ENCODE measurements around the gene SLC9A8.

Gene SLC9A8

GRCh38 chr20:49765846-49766541, 46.6 kb upstream of the SLC9A8 start:
- POLR2A ChIA-PET: no interaction called here

DNA sequence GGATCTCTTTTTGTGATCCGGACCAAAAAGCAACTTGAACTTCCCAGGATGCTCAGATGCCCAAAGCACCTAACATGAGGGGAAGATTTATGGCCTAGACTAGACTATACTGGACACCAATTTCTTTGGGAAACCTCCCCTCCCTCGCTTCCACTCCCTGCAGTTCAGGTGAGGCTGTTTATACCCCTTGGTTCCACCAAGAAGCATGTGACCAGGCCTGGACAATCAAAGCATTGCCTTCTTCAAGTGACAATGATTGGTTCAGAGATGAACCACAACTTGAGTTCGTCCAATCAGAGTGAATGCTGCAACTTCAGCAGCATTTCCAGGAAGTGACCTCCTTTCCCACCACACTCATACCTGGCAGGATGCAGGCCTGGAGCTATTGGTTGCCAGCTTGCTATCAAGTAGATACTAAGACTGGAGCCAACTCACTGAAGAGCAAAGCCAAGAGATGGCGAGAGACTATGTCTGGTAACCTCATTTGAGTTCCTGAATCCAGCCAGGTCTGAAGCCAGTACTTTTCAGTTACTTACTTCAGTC, 45.6 kb upstream of the SLC9A8 start:
- no peaks in the 10 kb centered on the region for H3K36me3 ChIP-seq (ENCODE audit: control insufficient read depth in 2 of 2, insufficient read depth in 1 of 2, low read length in 2 of 2)
- no peak overlapping the region for H3K4me3 ChIP-seq (ENCODE audit: low read depth, low read length)
- POLR2A ChIA-PET: no interaction called here

More at GRCh38 chr20:49765846-49766541, 46.6 kb upstream of the SLC9A8 start:
- Histone ChIP-seq H3K9me3 (ENCODE audit: control insufficient read depth, insufficient read depth, low read depth, low read length) (no peaks in the 10 kb centered on the region), H3K4me3 (ENCODE audit: low read depth, low read length) (no peak overlapping the region), H3K4me1 (ENCODE audit: control insufficient read depth, insufficient read depth, low read length) (no peaks in the 10 kb centered on the region), H3K36me3 (ENCODE audit: control insufficient read depth in 2 of 2, insufficient read depth in 1 of 2, low read length in 2 of 2) (no peaks in the 10 kb centered on the region), H3K27ac (ENCODE audit: extremely low read depth, low read depth, low read length) (no peak overlapping the region)
- CTCF ChIA-PET: no interaction called here
- TF ChIP-seq IKZF3 (tag by site-specific recombination; IDR thresholded peaks at IDR 0.05) (no peak), ZNF426 (tag by site-specific recombination; IDR thresholded peaks at IDR 0.05) (no peak)

DNA sequence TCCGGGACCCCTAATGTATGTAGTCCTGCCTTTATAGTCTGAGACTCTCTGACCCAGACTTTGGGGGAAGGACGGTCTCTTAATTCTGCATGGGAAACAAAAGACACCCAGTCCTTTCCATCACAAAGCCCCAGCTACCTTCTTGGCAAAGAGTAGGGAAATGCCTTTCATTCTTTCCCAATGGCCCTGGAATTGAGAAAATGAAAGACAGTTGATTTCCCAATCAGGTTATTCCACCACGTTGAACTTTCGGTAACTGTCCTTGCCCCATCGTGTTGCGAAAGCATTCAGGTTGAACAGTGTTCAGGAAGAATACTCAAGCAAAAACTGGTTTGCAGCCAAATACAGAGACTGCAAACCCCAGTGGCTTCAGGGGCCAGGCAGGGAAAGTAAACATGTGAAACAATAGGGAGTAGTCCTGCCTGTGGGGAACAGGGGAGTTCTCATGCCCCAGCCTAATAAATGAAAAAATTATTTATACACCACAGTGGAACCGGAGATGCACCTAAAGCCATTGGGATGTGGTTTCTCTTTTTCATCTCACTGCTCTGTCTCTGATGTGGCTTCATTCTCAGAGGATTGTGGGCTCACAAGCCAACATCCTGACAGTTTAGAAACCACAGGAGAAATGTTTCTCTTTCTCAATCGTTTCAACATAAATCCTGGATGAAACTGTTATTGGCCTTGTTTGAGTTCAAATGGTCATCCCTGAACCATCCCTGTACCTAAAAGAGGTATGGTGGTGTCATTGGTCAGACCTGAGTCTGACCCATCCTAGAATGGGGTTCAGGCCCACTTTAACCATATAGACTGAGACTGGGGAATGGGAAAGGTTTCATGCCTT, 44.2 kb upstream of the SLC9A8 start:
- Histone ChIP-seq H3K4me3 (ENCODE audit: low read depth, low read length) (no peak overlapping the region), H3K9me3 (ENCODE audit: control insufficient read depth, insufficient read depth, low read depth, low read length) (no peaks in the 10 kb centered on the region), H3K36me3 (ENCODE audit: control insufficient read depth in 2 of 2, insufficient read depth in 1 of 2, low read length in 2 of 2) (no peaks in the 10 kb centered on the region), H3K4me1 (ENCODE audit: control insufficient read depth, insufficient read depth, low read length) (no peaks in the 10 kb centered on the region), H3K27ac (ENCODE audit: extremely low read depth, low read depth, low read length) (no peak overlapping the region)
- ChIA-PET CTCF (no interaction called here), POLR2A (no interaction called here)
- TF ChIP-seq ZSCAN23 (tag by site-specific recombination; IDR thresholded peaks at IDR 0.05) (no peak), ZIC2 (tag by site-specific recombination; IDR thresholded peaks at IDR 0.05) (peak; percentile 70)

More for the DNA sequence above, 45.6 kb upstream of the SLC9A8 start:
- no peaks in the 10 kb centered on the region for H3K4me1 ChIP-seq (ENCODE audit: control insufficient read depth, insufficient read depth, low read length)
- H3K27ac ChIP-seq (ENCODE audit: extremely low read depth, low read depth, low read length): no peak overlapping the region
- H3K9me3 ChIP-seq (ENCODE audit: control insufficient read depth, insufficient read depth, low read depth, low read length): no peaks in the 10 kb centered on the region
- CTCF ChIA-PET: no interaction called here
- TF ChIP-seq ZNF248 (tag by site-specific recombination; IDR thresholded peaks at IDR 0.05) (no peak), OSR2 (tag by site-specific recombination; IDR thresholded peaks at IDR 0.05) (no peak), ZFHX2 (tag by site-specific recombination; conservative IDR thresholded peaks at IDR 0.05) (no peak), ZNF416 (tag by site-specific recombination; IDR thresholded peaks at IDR 0.05) (no peak), ZNF138 (tag by site-specific recombination; IDR thresholded peaks at IDR 0.05; ENCODE audit: borderline replicate concordance) (no peak), ZNF776 (tag by site-specific recombination; IDR thresholded peaks at IDR 0.05; ENCODE audit: borderline replicate concordance) (no peak)

GRCh38 chr20:49769048-49769581, 43.5 kb upstream of the SLC9A8 start:
- H3K36me3 ChIP-seq (ENCODE audit: control insufficient read depth in 2 of 2, insufficient read depth in 1 of 2, low read length in 2 of 2): no peaks in the 10 kb centered on the region
- TF ChIP-seq ZNF626 (tag by site-specific recombination; IDR thresholded peaks at IDR 0.05) (no peak), SETDB1 (IDR thresholded peaks at IDR 0.05; ENCODE audit: insufficient read length, low read length) (peak; percentile 34)
- ChIA-PET POLR2A (no interaction called here), CTCF (no interaction called here)
- H3K27ac ChIP-seq (ENCODE audit: extremely low read depth, low read depth, low read length): no peak overlapping the region
- no peaks in the 10 kb centered on the region for H3K4me1 ChIP-seq (ENCODE audit: control insufficient read depth, insufficient read depth, low read length)
- no peak overlapping the region for H3K4me3 ChIP-seq (ENCODE audit: low read depth, low read length)
- H3K9me3 ChIP-seq (ENCODE audit: control insufficient read depth, insufficient read depth, low read depth, low read length): no peaks in the 10 kb centered on the region

DNA sequence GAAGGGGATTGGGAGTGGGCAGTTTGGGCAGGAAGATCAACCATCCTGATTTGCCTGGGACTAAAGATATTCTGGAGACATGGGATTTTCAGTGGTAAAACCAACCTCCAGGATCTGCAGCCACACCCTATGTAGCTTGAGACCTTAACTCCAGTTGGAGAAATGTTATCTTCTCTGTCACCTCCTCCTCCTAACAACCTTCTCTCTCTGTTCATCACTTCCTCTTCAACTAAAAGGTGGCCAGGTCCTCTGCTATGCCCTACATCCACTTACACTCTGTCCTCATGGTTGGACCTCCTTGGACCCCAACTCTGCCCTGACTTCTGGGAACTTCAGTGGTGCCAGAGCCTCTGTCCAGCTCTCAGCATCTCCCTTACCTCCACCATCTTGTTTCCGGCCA, 42.0 kb upstream of the SLC9A8 start:
- Histone ChIP-seq H3K4me1 (ENCODE audit: control insufficient read depth, insufficient read depth, low read length) (no peaks in the 10 kb centered on the region), H3K27ac (ENCODE audit: extremely low read depth, low read depth, low read length) (no peak overlapping the region), H3K4me3 (ENCODE audit: low read depth, low read length) (no peak overlapping the region), H3K9me3 (ENCODE audit: control insufficient read depth, insufficient read depth, low read depth, low read length) (no peaks in the 10 kb centered on the region), H3K36me3 (ENCODE audit: control insufficient read depth in 2 of 2, insufficient read depth in 1 of 2, low read length in 2 of 2) (no peaks in the 10 kb centered on the region)
- ChIA-PET POLR2A (interaction anchor here (0.7 kb wide), 1 partner anchor 493 kb away, joined by 3 read pairs; the partner anchor contains the start of gene ZNFX1), CTCF (interaction anchor here (0.6 kb wide), 1 partner anchor 60 kb away, joined by 3 read pairs; no protein-coding TSS in a partner anchor)
- no peak for TF ChIP-seq ZNF555 (tag by site-specific recombination; conservative IDR thresholded peaks at IDR 0.05)
- peak; percentile 68 for TF ChIP-seq ZNF133 (tag by site-specific recombination; IDR thresholded peaks at IDR 0.05)
- TF ChIP-seq KLF16 (tag by site-specific recombination; IDR thresholded peaks at IDR 0.05): no peak

All from HEK293 (cell line).